Kidney glomerular epithelial cell (primary cell): ENCODE data around the gene DOCK9.
A peak's percentile ranks its signal among the peaks of the same experiment; 100 is the strongest.

Source experiments
- DNase-seq: peaks from one replicate; lab custom pipeline; 2025; lab: John Stamatoyannopoulos, UW

DOCK9 gene

DNA sequence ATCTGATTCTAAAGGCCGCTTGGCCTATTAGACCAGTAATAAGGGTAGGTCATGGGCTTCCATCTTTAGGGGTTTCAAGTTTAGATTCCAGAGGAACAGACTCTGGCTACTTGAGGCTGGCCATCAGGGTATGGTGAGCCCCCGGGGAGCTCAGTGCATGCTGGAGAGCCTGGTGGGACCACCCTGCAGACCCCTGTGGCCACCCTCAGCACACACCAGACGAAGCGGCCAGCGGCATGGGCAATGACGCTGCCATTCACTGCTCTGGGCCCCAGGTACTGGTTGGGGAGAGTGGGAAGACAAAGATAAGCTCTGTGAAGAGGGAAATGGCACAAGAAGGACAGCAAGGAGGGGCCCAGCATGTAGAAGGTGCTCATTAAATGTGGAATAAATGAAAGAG is 126.6 kb downstream of the DOCK9 start:
- no peak for DNase-seq

DNA sequence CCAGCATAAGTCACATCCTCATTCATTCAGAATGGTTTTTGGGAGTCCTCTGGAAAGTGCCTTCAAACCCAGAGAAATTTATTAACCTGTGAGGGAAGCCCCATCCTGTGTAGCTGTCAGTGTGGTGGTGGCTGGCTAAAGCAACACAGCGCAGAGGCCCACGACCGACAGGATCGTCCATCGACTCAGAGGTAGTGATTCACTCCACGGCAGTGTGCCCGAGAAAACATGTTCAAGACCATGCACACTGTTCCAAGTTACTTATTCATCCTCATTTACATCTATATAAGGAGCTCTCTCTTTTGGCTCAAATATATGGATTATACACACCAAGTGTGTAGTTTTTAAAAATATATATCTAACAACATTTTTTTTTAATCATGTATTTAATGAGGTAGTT is 129.1 kb downstream of the DOCK9 start:
- DNase-seq = no peak

DNA sequence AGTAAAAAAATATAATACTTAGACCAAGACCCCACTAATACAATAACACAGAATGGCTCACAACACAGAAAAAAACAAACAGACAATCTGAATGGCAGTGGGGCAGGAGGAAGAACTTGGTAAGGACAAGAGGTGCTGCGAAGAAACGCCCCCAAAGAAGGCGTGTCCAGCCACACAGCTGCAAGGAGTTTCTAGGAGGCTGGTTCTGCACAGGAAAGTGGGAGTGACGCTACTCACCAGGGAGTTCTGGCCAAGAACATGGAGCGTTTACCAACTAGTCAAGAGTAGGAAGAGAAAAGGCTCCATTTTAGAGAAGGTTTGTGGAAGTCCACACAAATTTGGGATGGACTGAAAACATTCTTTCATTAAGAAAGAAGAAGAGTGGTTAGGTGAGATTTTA is 130.1 kb downstream of the DOCK9 start:
- no peak for DNase-seq

DNA sequence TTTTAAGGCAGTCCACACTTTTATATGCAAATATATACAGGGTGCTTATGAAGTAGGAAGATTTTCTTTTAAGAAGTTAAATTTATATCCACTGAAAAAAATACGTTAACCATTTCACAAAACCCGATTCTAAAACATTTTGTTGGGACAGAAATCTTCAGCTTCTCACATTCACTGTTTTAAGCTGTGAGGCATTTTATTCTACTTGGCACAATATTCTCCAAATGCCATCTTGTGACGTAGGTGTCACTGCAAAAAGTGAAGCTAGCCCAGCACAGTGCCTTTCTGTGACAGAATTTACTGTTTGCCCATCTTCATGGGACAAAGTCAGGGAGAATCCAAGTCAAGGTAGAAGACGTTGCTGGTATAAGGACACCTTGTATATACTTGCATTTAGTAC is 130.9 kb downstream of the DOCK9 start:
- no peak for DNase-seq

DNA sequence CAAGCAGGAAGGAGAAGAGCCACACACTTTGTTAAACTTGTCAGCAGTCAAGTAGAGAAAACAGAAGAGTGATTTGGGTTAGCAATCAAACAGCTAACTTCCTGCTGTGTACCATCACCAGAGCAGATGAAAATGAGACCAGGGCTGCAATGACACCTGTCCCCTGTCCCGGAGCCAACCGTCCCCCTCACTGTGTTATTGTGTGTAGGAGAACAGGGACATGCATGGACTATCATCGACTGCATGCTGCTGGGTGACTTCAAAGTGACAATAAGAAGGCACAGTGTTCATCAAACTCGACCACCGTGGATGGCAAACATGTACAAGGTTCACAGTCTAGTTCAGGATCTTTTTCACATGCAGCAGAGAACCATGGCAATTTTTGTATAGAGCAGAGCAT is 131.3 kb downstream of the DOCK9 start:
- DNase-seq = no peak

DNA sequence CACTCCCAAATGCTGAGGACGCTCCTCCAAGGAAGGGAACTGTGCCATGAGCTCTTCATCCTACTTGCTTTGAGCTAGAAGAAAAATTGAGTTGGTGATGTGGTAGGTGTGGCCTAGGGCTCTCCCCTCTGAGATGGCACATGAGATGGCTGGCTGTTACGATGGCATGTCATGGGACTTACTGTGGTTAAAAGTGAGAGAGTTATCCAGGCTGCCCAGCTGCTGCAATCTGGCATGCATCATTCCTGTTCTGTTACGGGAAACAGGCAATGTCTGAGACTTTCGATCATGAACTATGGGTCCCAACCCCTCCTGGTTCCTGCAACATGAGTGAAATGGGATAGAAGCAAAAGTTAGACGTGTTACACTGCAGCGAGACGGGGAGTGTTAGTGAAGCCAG is 132.1 kb downstream of the DOCK9 start:
- no peak for DNase-seq

DNA sequence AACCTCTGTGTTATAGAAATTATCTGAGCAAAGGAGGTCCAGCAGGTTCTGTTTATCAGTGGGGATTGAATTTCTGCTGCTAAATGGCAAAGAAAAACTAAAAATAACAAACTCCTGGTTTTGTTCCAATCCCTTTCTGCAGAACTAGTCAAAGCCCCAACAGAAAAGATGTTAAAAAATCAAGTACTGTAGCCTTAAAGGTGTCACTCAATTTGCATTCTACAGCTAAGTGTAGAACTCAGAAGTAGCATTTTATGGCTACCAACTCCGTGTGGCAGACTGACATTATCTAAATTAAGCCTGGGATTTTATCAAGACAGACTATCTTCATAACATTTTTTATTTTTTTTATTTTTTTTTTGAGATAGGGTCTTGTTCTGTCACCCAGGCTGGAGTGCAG is 133.8 kb downstream of the DOCK9 start:
- no peak for DNase-seq

DNA sequence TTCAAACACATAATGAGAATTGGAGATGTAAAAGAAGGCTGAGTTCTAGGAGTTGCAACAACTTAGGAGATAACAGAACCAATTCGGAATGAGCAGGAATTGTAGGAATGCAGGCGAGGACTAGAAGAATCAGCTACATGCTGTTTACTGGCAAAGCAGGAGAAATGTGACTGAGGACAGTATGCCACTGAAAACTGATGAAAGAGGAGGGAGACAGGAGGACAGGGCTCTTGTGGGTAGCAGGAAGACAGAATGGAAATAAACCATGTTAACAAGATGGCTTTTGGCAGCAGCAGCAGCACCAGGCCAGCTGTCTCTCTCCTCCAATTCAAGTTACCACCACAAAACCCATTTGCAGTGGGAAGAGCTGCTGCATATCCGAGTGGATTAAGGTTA is 134.4 kb downstream of the DOCK9 start:
- no peak for DNase-seq

DNA sequence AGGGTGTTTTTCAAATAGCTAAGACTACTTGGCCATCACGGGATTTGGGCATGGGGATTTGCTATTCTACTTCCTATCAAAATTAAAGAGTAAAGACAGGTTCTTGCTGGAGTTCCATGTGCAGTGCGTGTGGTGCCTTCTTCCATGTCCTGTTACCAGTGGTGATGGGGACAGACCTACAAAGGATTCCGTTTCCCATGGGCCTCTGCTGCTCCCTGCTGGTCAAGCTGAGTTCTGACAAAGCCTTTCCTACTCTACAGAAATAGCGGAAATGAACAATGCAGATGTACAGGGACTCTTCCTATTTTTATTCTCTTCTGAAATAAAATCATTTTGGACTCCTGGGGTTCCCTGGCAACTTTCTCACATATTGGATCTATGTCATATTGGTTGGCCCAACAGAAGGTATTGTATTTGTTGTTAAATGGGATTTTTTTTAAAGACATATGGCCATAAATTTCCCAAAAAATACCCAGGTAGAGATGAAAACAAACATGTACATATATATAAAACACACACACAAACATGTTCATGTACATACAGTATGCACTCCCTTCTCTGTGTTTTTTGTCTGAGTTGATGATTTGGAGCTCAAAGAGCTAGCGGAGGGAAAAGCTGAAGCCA is 134.9 kb downstream of the DOCK9 start:
- peak; percentile 59 for DNase-seq

DNA sequence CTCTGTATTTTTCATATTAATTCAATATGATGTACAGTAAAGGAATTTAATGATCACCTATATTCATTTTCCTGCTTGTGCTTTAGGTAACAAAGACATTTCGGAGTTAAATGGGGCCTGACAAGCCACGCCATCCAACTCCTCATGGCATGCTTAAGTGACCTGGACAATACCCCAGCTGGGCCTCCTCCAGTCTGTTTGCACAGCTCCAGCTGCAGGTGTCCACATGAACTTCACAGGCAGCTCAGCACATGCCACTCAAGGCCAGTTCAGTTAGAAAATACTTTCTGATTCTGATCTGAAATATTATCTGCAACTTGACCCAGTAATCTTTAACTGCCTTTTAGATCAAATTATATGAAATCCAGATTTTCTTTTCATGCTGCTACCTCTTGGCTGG is 135.8 kb downstream of the DOCK9 start:
- DNase-seq = no peak

DNA sequence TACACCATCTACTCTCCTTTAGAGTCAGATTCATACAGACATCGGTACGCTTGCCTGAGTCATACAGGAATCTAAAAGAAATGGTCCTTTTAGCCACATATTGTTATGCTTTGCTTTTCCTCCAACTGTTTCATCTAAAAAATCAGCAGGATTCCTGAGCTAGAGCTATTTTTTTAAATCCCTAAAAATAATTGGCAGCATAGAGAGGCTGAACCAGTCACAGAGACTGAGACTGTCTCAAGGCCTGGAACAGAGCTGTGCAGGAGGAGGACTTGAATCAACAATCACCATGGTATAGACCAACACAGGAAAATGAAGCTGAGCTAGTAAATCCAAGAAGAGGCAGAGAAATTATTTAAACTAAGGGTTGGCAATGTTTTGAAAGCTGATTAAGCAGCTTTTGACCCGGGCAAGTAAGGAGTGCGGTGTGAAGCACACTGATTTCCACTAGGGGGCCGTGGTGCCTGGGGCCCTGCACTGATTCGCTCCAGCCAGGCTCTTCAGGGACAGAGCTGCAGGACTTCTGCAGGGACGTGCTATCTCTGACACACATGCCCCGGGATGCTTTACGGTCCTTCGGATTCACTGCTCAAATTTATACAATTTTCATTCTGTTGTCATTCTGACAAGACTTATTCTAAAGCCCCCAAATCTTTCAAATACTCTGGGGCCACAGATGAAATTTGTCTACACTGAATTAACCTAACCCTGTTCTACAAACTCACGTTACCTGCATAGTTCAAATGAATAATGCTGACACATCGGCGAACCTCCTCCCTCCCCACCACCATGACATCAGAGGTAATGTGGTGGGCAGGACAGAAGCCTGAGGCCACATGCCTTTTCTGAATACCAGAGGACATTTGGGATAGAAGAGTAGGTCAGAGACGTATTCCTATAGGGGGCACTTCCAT is 137.8 kb downstream of the DOCK9 start:
- peak; percentile 54 for DNase-seq

DNA sequence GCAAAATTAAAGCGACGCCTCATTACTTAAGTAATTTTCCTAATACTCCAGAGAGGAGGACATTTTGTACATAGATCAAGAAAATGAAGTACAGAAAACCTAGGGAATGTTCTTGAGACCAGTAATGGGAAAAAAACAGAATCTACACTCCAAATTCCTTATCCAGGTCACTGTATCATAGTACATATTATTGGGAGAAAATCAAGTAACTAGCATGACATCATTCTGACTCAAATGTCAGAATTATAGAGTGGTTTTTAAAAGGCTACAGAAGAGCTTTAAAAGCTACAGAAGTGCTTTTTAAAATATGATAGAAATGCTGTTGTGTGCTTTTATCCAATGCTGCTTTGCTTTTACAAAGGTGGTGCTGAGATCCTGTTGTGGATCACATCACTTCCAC is 139.1 kb downstream of the DOCK9 start:
- no peak for DNase-seq

DNA sequence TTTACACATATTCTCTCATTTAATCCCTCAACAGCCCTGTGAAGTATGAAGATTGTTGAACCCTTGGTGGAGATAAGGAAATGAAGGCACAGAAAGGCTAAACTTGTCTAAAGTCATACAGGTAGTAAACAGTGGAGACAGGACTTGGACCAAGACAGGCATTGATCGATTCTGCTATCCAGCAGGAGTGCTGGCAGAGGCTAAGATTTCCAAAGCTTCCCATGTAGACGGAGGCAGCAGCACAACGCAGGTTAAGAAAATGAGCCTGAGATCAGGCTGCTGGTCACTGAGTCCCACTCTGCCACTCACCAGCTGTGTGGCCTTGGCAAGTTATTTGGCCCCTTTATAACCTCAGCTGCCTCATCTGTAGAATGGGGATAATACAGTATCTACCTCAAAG is 140.0 kb downstream of the DOCK9 start:
- no peak for DNase-seq

DNA sequence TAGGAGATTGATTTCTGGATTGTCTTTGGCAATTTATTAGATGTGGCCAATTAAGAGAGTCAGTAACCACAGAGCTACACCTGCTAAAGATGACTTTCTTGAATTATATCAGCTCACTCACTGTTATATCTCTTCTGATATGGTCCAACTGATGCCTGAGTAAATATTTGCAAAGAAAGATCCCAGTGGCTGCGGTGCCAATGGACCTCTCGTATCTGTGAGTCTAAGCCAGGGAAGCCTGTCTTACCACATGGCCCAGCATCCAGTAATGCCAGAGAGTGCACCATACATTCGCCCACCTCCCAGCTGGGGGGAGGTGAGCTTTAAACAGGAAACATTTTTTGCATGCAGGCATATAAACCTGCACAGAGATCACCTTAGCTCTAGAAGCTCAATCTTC is 142.7 kb downstream of the DOCK9 start:
- no peak for DNase-seq

DNA sequence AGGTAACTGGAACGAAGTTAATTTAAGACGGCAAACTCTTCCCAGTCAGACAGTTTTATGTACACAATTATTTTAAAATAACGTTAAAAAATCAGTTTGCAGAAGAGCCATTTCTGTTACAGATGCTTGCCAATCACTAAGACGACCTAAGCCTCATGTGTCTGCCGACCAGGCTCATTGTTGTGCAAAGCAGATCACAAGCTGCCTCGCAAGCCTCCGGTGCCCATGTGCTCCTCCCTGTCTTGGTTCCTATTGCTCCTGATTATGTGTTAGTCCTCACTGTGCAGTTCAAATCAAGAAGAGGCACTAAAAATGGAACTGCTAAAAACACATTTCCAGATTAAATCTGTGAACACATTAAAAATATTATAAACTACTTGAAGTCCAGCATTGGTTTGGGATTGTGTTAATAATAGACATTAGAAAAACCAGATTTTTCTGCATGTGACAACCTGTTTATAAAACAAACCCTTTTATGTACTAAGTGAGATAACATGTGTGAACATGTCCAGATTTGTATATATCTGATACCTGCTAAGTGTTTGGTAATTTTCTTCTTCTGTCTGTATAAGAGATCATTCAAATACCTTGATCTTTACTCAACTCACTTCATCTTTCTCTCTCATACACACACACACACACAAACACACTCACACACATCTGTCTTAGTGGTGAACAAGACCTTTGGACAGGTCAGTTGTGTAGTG is 143.5 kb downstream of the DOCK9 start:
- no peak for DNase-seq

DNA sequence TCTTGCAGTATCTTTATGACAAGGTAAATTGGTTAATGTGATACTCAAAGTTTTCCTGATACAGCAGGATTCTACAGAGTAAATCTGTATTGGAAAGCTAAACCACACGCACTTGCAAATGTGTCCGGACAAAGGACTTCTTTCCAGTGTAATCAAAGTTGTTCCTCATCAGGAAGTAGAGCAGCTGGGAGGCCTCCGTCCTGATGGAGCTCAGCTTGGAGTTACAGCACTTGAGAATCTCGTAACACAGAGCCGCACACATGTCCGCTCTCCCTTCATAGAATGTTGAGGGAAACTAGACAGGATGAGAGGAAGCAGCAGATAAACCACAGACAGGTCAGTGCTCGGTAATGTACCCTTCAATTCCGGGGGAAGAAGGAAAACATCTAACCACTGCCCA is 146.6 kb downstream of the DOCK9 start:
- DNase-seq = no peak

DNA sequence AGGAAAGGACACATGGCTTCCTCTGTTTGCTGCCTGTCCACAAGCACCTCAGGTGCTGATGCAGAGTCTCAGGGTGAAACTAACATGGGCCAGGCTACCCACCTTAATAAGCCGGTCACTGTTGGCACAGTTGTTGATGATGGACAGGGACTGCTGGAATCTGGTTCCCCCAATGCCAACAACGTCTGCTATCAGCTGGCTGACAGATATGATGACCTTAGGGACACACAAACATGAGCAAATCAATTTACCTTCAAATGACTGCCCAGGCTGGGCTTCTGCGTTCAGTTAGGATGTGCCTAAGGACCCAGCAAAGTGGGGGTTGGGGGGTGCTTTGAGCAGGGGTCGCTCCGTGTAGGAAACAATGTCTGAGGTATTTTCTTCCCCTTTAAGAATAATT is 148.3 kb downstream of the DOCK9 start:
- no peak for DNase-seq

DNA sequence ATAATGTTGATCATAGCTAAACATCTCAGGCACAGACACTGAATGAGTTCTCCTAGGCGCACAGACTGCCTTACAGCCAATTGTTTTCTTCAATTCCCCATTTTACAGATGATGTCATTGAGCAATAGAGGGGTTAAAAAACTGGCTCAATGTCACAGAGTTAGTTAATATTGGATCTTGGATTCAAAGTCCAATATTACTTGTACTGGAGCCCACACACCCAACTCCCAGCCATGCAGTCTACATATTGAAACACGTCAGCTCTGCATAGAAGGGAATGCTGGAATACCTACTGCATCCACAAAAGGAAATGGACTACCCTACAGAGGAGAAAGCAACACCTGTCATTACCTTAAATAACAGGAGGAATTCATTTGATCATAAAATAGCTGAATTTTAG is 149.2 kb downstream of the DOCK9 start:
- DNase-seq = no peak

DNA sequence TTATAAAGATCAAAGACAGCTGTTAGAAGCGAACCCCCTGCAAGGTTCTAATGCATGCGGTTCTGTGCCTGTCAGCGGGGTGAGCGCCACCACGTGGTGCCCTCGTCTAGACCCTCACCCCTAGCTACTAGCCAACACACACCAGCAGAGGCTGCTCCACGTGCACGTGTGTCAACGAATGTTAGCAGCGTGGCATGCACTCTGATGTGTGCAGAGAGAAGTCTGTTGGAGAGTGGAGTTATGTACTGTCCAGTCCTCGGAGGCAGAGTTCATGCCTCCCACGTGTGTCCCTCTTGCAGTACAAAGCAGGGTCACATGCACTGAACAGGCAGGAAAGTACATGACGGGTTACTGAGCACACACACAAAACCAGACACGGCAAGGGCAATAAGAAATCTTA is 150.4 kb downstream of the DOCK9 start:
- DNase-seq = no peak

DNA sequence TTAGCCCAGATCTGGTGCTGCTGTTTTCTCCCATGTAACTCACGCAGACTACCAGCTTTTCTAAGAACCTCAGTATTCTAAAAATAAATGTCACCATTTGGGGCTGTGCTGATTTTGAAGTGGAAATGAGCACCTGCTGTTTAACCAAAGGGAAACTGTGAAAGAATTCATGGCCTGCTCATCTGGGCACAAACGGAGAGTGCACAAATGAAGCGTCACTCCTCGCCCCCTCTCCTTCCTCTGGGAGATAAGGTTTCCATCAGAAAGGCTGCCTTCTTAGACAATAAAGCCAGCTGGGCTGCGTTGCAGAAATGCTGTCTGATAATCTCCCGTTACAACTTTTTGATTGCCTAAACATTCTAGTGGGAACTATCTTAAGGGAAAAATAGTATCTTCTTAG is 151.7 kb downstream of the DOCK9 start:
- no peak for DNase-seq

DNA sequence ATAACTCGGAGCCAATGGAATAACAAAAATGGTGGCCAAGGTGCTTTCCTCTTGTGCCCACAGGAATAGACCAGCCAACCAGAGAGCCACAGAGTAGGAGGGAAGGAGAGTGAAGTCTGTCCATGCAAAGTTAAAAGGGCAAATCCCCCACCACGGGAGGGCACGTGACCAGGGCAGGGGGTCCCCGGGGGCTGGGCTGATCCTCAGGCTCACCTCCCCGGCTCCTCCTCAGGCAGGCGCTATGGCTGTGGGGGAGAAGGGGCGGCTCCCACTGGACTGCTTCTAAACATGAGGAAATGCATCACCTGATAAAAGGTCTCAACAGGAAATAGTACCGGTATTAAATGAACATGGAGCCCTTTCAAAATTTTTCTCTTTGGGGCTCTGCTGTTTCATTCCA is 152.2 kb downstream of the DOCK9 start:
- DNase-seq = no peak

DNA sequence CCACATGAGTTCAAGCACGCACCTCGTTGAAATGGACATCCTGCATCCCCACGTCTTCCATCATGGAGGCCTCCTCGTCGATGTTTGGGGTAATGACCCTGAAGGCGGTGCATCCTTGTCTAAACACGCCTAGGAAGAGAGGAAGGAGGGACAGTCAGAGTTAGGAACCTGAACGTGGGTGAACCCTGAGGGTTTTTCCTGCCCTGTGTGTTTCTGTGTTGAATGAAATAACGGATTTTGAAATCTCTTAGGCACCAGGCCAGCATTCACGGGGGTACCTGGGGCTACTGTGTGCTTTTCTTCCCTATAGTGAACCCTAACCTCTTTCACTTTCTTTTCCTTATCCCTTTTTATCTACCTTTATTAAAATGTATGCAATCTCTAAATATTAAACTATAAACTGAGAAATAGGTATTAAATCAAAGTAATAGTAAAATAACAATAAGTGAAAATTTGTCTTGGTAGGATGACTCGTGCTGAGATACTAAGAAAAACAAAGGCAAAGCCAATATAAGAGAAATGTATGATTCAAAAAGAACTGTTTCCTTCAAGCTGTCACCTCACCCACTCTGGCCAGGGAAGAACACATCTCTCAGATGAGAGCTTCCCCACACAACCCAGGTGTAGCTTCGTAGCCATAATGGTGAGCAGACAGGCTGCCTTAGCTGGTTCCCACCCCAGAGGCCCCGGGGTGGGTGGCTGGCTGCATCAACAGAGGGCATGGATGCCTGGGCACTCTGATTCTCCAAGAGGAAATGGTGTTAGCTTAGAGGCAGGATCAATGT is 153.3 kb downstream of the DOCK9 start:
- no peak for DNase-seq
